Osteoblast (primary cell): Measurements from ENCODE around the gene MAN2A1. TPM values are rescaled to one million over a fixed set of nuclear protein-coding genes. Genes with fewer than 3 reads are reported as not detected.

Experiments used
- DNase-seq: peaks from one replicate; pipeline ENCODE4 v3.0.0; 2011; ENCODE audit warnings: low spot score, mixed read lengths; ENCODE audit not compliant: insufficient read length; ENCODE audit errors: missing footprints
- H2AFZ ChIP-seq: 2 replicates; pipeline ENCODE4 v1.6.0; 2011; ENCODE audit warnings: mild to moderate bottlenecking, low read length
- H3K27ac ChIP-seq: 2 replicates; pipeline ENCODE4 v1.5.1; 2011; ENCODE audit warnings: mild to moderate bottlenecking, low read depth, low read length, moderate library complexity
- H3K27me3 ChIP-seq: 2 replicates; pipeline ENCODE4 v1.6.0; 2012; ENCODE audit warnings: mild to moderate bottlenecking, control low read depth, inconsistent platforms, low read length, moderate library complexity; ENCODE audit not compliant: insufficient read depth
- H3K36me3 ChIP-seq: 2 replicates; pipeline ENCODE4 v1.5.1; 2011; ENCODE audit warnings: mild to moderate bottlenecking, low read length, control low read depth, moderate library complexity; ENCODE audit not compliant: insufficient read depth
- H3K4me1 ChIP-seq: 2 replicates; pipeline ENCODE4 v1.5.1; 2011; ENCODE audit warnings: mild to moderate bottlenecking, low read length, control low read depth, moderate library complexity; ENCODE audit not compliant: insufficient read depth
- H3K4me2 ChIP-seq: 2 replicates; pipeline ENCODE4 v1.6.0; 2011; ENCODE audit warnings: mild to moderate bottlenecking, low read length; ENCODE audit not compliant: insufficient read depth
- H3K4me3 ChIP-seq: fragments of 200-600 bp; sonication (generic); 3 replicates; pipeline ENCODE4 v1.5.1; 2012; ENCODE audit warnings: mild to moderate bottlenecking, low read length, inconsistent platforms; ENCODE audit not compliant: insufficient read depth
- H3K79me2 ChIP-seq: 2 replicates; pipeline ENCODE4 v1.6.0; 2012; ENCODE audit warnings: mild to moderate bottlenecking, low read length, control low read depth, inconsistent platforms; ENCODE audit not compliant: insufficient read depth
- H3K9me3 ChIP-seq: 2 replicates; pipeline ENCODE4 v1.5.1; 2011; ENCODE audit warnings: low read depth, low read length, control low read depth
- H4K20me1 ChIP-seq: 2 replicates; pipeline ENCODE4 v1.6.0; 2012; ENCODE audit warnings: mild to moderate bottlenecking, low read length, control low read depth; ENCODE audit not compliant: insufficient read depth
- CTCF ChIP-seq: IDR thresholded peaks from 2 replicates; pipeline ENCODE4 v1.5.1; 2011; ENCODE audit warnings: mild to moderate bottlenecking, low read depth, low read length, moderate library complexity; ENCODE audit errors: extremely low read depth
- total RNA-seq: library from RNA; depleted of rRNA; stranded (reverse); fragments of >200 nt; gene quantifications from 2 replicates; pipeline ENCODE4 v1.2.3, GENCODE V29; 2012

The MAN2A1 gene
- total RNA-seq, 1 donor = 81.8 TPM

- TF ChIP-seq CTCF = no peak
- no peaks in the 10 kb centered on the region for H4K20me1 ChIP-seq
- no peak overlapping the region for H2AFZ ChIP-seq
- DNase-seq = no peak
- no peak overlapping the region for H3K4me2 ChIP-seq
- no peaks in the 10 kb centered on the region for H3K36me3 ChIP-seq
- H3K27ac ChIP-seq = no peak overlapping the region
- no peaks in the 10 kb centered on the region for H3K27me3 ChIP-seq
- no peaks in the 10 kb centered on the region for H3K79me2 ChIP-seq
- H3K9me3 ChIP-seq = no peaks in the 10 kb centered on the region
- H3K4me1 ChIP-seq = peaks cover 27% of the 10 kb centered on the region
- H3K4me3 ChIP-seq = no peak overlapping the region
These were observed 36.7 kb upstream of the MAN2A1 start for GRCh38 chr5:109653042-109653441.

GRCh38 chr5:109653561-109654239 lies 36.0 kb upstream of the MAN2A1 start:
- H3K79me2 ChIP-seq = no peaks in the 10 kb centered on the region
- H3K27me3 ChIP-seq = no peaks in the 10 kb centered on the region
- no peak for TF ChIP-seq CTCF
- no peak overlapping the region for H3K4me2 ChIP-seq
- H4K20me1 ChIP-seq = no peaks in the 10 kb centered on the region
- DNase-seq = no peak
- no peak overlapping the region for H3K27ac ChIP-seq
- no peaks in the 10 kb centered on the region for H3K9me3 ChIP-seq
- no peak overlapping the region for H2AFZ ChIP-seq
- no peak overlapping the region for H3K4me3 ChIP-seq
- peaks cover 27% of the 10 kb centered on the region for H3K4me1 ChIP-seq
- no peaks in the 10 kb centered on the region for H3K36me3 ChIP-seq

- no peaks in the 10 kb centered on the region for H3K79me2 ChIP-seq
- H4K20me1 ChIP-seq = no peaks in the 10 kb centered on the region
- DNase-seq = no peak
- H3K4me1 ChIP-seq = peaks cover 27% of the 10 kb centered on the region
- no peaks in the 10 kb centered on the region for H3K27me3 ChIP-seq
- H3K4me2 ChIP-seq = no peak overlapping the region
- no peak overlapping the region for H3K4me3 ChIP-seq
- peak overlapping the region; percentile 23 for H2AFZ ChIP-seq
- H3K36me3 ChIP-seq = no peaks in the 10 kb centered on the region
- no peak for TF ChIP-seq CTCF
- H3K9me3 ChIP-seq = no peaks in the 10 kb centered on the region
- no peak overlapping the region for H3K27ac ChIP-seq
These were observed 35.3 kb upstream of the MAN2A1 start for GRCh38 chr5:109654455-109654854.

- Histone ChIP-seq H3K9me3 (no peaks in the 10 kb centered on the region), H4K20me1 (no peaks in the 10 kb centered on the region), H3K4me2 (no peak overlapping the region), H3K27ac (no peak overlapping the region), H3K36me3 (no peaks in the 10 kb centered on the region), H2AFZ (no peak overlapping the region), H3K27me3 (no peaks in the 10 kb centered on the region), H3K4me1 (peaks cover 27% of the 10 kb centered on the region), H3K79me2 (no peaks in the 10 kb centered on the region), H3K4me3 (no peak overlapping the region)
- DNase-seq = no peak
- no peak for TF ChIP-seq CTCF
These were observed 33.9 kb upstream of the MAN2A1 start for GRCh38 chr5:109655841-109656240.
